ENCODE data around the gene MESD. TPM values are rescaled to one million over a fixed set of nuclear protein-coding genes. Genes with fewer than 3 reads are reported as not detected.

MESD gene
- total and polyA plus RNA-seq, 9 of the 15 experiments (the other 6 are each of a cell fraction or from before 2014, with no cell fraction given), result 11.3 to 39.7 (median 22.8) TPM

GRCh38 chr15:80925597-80926059 lies 64.0 kb downstream of the MESD start:
- 15% methylated on average over 17 of the region's 17 CpGs for WGBS (ENCODE audit: insufficient coverage, low coverage, missing lambda C conversion rate)
- Histone ChIP-seq H3K79me2 (ENCODE audit: control insufficient read depth, insufficient read depth, low read length) (no peaks in the 10 kb centered on the region), H3K27ac (ENCODE audit: extremely low read depth, low read depth, low read length) (no peak overlapping the region), H3K36me3 (ENCODE audit: control insufficient read depth, insufficient read depth, low read length) (no peaks in the 10 kb centered on the region), H3K9me1 (ENCODE audit: control insufficient read depth, insufficient read depth, low read length) (no peaks in the 10 kb centered on the region), H3K9ac (ENCODE audit: insufficient read depth in 1 of 2, low read depth in 2 of 2, low read length in 2 of 2) (no peak overlapping the region), H3K4me3 (no peak overlapping the region), H3K27me3 (ENCODE audit: control insufficient read depth in 2 of 2, insufficient read depth in 2 of 2, low read length in 2 of 2) (peaks cover 33 to 74% of the 10 kb centered on the region in 2 experiments), H3K9me3 (replicated peaks; ENCODE audit: control insufficient read depth, insufficient read depth, low read depth, low read length) (no peaks in the 10 kb centered on the region; the same call in 1 of the 2 replicates), H3K4me1 (replicated peaks in 1 of 2; ENCODE audit: control insufficient read depth in 2 of 2, insufficient read depth in 2 of 2, low read length in 2 of 2) (peaks cover 0 to 13% of the 10 kb centered on the region in 2 experiments; a peak in 2 of 5 replicates), H3K4me2 (ENCODE audit: insufficient read depth, low read length) (no peak overlapping the region), H4K20me1 (replicated peaks; ENCODE audit: control insufficient read depth, insufficient read depth, low read length) (peaks cover 10% of the 10 kb centered on the region; the same call in 1 of the 2 replicates), H2AFZ (ENCODE audit: low read depth, low read length) (no peak overlapping the region)
- ChIA-PET POLR2A (interaction anchor here (0.7 kb wide), 1 partner anchor 528 kb away, joined by 3 read pairs; no protein-coding TSS in a partner anchor), CTCF (ENCODE audit: low intra/inter-chr PET ratio) (no interaction called here)
- no TSS peak for BruUV-seq (replicated peaks)
- TF ChIP-seq ZNF75A (CRISPR knock-in tag; IDR thresholded peaks at IDR 0.05), result no peak
- TF ChIP-seq TCF3 (CRISPR knock-in tag; IDR thresholded peaks at IDR 0.05), result no peak
- no peak for TF ChIP-seq NFXL1 (CRISPR knock-in tag; IDR thresholded peaks at IDR 0.05)
- no peak for TF ChIP-seq NFE2L1 (tag; IDR thresholded peaks at IDR 0.05; ENCODE audit: borderline replicate concordance, low read depth)
- no peak for TF ChIP-seq CHD4 (IDR thresholded peaks at IDR 0.05; ENCODE audit: insufficient read depth, insufficient replicate concordance, low read depth, low read length, poor library complexity, severe bottlenecking)
- TF ChIP-seq CXXC5 (CRISPR knock-in tag; IDR thresholded peaks at IDR 0.05), result no peak
- TF ChIP-seq IRF2 (CRISPR knock-in tag; IDR thresholded peaks at IDR 0.05), result no peak
- no peak for TF ChIP-seq NRF1 (conservative IDR thresholded peaks at IDR 0.05 in 1 of 2, IDR thresholded peaks at IDR 0.05 in 1 of 2)
- no peak for TF ChIP-seq POU5F1 (IDR thresholded peaks at IDR 0.05; ENCODE audit: borderline replicate concordance, low read depth, low read length, partially characterized antibody)
- no peak for TF ChIP-seq RUNX1 (IDR thresholded peaks at IDR 0.05; ENCODE audit: low read depth)
- TF ChIP-seq ZNF217 (CRISPR knock-in tag; IDR thresholded peaks at IDR 0.05), result no peak
- no peak for TF ChIP-seq NFYB (IDR thresholded peaks at IDR 0.05; ENCODE audit: extremely low read depth, insufficient read length)
- no peak for TF ChIP-seq MITF (IDR thresholded peaks at IDR 0.05)
- TF ChIP-seq RCOR1 (IDR thresholded peaks at IDR 0.05; ENCODE audit: borderline replicate concordance in 1 of 2, low read depth in 2 of 2, low read length in 2 of 2), result no peak
- no peak for TF ChIP-seq SMARCB1 (IDR thresholded peaks at IDR 0.05; ENCODE audit: insufficient read length, low read depth)
- no peak for TF ChIP-seq ZNF239 (CRISPR knock-in tag; IDR thresholded peaks at IDR 0.05)
- ATAC-seq, result no peak
- in situ Hi-C loops (cut with MboI) (no loop called here), intact Hi-C loops (cut with micrococcal nuclease) (no loop called here)
- no peak for FAIRE-seq
- DNase-seq (ENCODE audit: extremely low read depth in 1 of 4, low spot score in 3 of 4), result no peak
